Activated T-cell treated with anti-CD3 and anti-CD28 coated beads for 48 hours (primary cell): Measurements from ENCODE around the gene CHN1.

Experiments used
- DNase-seq: peaks from one replicate; pipeline ENCODE4 v3.0.0-alpha.2; 2020; ENCODE audit warnings: low read depth

CHN1 gene

GRCh38 chr2:174764280-174765255 is 240.6 kb downstream of the CHN1 start, which contains the start of gene CHRNA1:
Gene CHRNA1, minus strand, starts transcription at chr2:174764472. Its CDS starts 78 bp downstream, at chr2:174764394.
- DNase-seq: no peak

GRCh38 chr2:174763780-174764179 is 241.4 kb downstream of the CHN1 start:
- DNase-seq: no peak

DNA sequence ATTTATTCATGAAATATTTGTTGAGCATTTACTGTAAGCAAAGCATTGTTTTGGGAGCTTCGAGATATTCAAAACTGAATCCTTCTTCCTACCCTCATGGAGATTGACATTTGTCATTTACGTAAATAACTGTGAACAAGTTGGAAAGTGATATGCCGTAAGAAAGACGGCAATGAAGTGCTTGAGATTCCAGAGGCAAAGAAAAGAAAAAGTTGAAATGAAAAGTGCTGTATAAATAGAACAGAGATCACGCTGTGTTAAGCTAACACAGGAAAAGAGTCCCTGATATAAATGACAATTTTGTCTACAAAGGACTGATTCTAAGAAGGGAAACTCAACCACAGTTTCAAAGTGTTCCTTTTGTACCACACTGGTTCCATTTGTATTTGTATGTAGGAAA is 242.7 kb downstream of the CHN1 start:
- no peak for DNase-seq

GRCh38 chr2:174761837-174762236 is 243.3 kb downstream of the CHN1 start:
- DNase-seq: no peak

- DNase-seq: no peak
Observed at GRCh38 chr2:174760845-174761473, 244.2 kb downstream of the CHN1 start.

- no peak for DNase-seq
Observed at GRCh38 chr2:174759381-174760065, 245.7 kb downstream of the CHN1 start.

- no peak for DNase-seq
Observed at GRCh38 chr2:174756743-174757142, 248.4 kb downstream of the CHN1 start.

- DNase-seq: no peak
Observed at GRCh38 chr2:174753038-174753633, 252.0 kb downstream of the CHN1 start.

DNA sequence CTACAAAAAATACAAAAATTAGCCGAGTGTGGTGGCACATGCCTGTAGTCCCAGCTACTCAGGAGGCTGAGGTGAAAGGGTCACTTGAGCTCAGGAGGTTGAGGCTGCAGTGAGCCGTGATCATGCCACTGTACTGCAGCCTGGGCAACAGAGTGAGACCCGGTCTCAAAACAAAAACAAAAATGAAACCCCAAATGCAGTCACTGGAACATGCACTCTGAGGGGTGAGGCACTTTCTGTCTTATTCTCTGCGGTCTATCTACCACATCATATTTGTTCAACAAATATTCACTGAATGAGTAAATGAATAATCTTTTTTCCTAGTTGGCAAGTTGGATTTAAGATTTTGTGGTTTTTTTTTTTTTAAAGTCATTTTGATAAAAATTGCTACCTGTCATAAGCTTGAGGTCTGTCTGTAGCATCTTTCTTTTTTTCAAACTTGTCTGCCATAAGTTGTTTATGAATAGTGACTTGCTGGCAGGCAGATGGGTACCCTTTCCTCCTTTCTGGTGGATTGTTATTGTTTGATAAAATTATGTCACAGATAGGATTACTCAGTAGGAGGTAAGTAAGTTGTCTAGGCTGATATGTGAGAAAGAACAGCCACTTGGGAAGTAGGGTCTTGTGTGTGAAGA is 252.7 kb downstream of the CHN1 start:
- no peak for DNase-seq

GRCh38 chr2:174750923-174751441 is 254.2 kb downstream of the CHN1 start:
- no peak for DNase-seq

DNA sequence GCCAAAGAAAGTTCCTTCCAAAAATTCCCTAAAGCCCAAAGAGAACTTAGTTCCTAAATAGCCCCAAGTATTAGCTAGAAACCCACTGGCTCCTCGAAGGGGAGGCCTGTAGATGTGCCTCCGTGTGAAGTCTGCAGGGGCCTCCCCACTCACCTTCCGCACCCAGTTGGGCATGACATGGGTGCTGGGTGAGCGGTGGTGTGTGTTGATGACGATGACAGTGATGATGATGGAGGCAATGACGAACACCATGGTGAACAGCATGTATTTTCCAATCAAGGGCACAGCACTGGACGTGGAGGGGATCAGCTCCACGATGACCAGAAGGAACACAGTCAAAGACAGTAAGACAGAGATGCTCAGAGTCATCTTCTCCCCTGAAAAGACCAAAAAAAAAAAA is 255.4 kb downstream of the CHN1 start:
- DNase-seq: no peak

GRCh38 chr2:174748948-174749347 is 256.2 kb downstream of the CHN1 start:
- DNase-seq: peak; percentile 60
